Liver (tissue), 9 donors: Measurements from ENCODE around the gene TBX5. TPM values are rescaled to one million over a fixed set of nuclear protein-coding genes. Genes with fewer than 3 reads are reported as not detected.

Source experiments
- DNase-seq: peaks from one replicate; pipeline ENCODE4 v3.0.0-alpha.2; 2017; ENCODE audit warnings: low spot score
- H3K27ac ChIP-seq, 2 donors: one replicate each; pipeline ENCODE4 v1.7.0; 2013; ENCODE audit warnings: inconsistent platforms in 2 of 2, low read length in 2 of 2, control low read depth in 1 of 2, low read depth in 1 of 2, mild to moderate bottlenecking in 1 of 2
- H3K27me3 ChIP-seq, 4 donors: one replicate each; pipeline versions ENCODE4 v1.6.1 to v1.7.0; 2013; ENCODE audit warnings: low read length in 3 of 4, inconsistent platforms in 1 of 4, mild to moderate bottlenecking in 1 of 4, moderate library complexity in 1 of 4; ENCODE audit not compliant: control insufficient read depth in 4 of 4, insufficient read depth in 4 of 4
- H3K36me3 ChIP-seq, 4 donors: one replicate each; pipeline versions ENCODE4 v1.6.1 to v1.7.0; 2013; ENCODE audit warnings: low read length in 3 of 4, mild to moderate bottlenecking in 3 of 4, low read depth in 1 of 4, moderate library complexity in 1 of 4; ENCODE audit not compliant: control insufficient read depth in 4 of 4, insufficient read depth in 3 of 4
- H3K4me1 ChIP-seq, 4 donors: one replicate each; pipeline versions ENCODE4 v1.6.1 to v1.7.0; 2013; ENCODE audit warnings: low read length in 3 of 4, mild to moderate bottlenecking in 3 of 4, moderate library complexity in 1 of 4; ENCODE audit not compliant: control insufficient read depth in 4 of 4, insufficient read depth in 4 of 4
- H3K4me3 ChIP-seq, 3 donors: one replicate each; pipeline versions ENCODE4 v1.6.1 to v1.7.0; 2013; ENCODE audit warnings: low read length in 3 of 3, control low read depth in 1 of 3, low read depth in 1 of 3, mild to moderate bottlenecking in 1 of 3
- H3K9ac ChIP-seq, 2 donors: one replicate each; pipeline ENCODE4 v1.7.0; 2013; ENCODE audit warnings: low read length in 2 of 2, mild to moderate bottlenecking in 2 of 2, moderate library complexity in 2 of 2, control low read depth in 1 of 2, low read depth in 1 of 2
- H3K9me3 ChIP-seq, 4 donors: one replicate each; pipeline versions ENCODE4 v1.6.1 to v1.7.0; 2013; ENCODE audit warnings: low read length in 3 of 4; ENCODE audit not compliant: control insufficient read depth in 4 of 4
- EGR1 ChIP-seq, 2 donors: IDR thresholded peaks; 2 replicates each; pipeline ENCODE4 v1.6.1; 2016 to 2018; ENCODE audit warnings: antibody characterized with exemption in 2 of 2, low read depth in 2 of 2
- FOXA1 ChIP-seq: IDR thresholded peaks from 2 replicates; pipeline ENCODE4 v1.6.1; 2016; ENCODE audit warnings: antibody characterized with exemption
- FOXA2 ChIP-seq: IDR thresholded peaks from 2 replicates; pipeline ENCODE4 v1.6.1; 2016; ENCODE audit warnings: antibody characterized with exemption
- GABPA ChIP-seq, 2 donors: IDR thresholded peaks in 1 of 2; conservative IDR thresholded peaks in 1 of 2; 2 replicates each; pipeline ENCODE4 v1.6.1; 2016; ENCODE audit warnings: antibody characterized with exemption in 2 of 2, mild to moderate bottlenecking in 1 of 2, moderate library complexity in 1 of 2
- HNF4A ChIP-seq, 2 donors: conservative IDR thresholded peaks; 2 replicates each; pipeline ENCODE4 v1.6.1; 2016; ENCODE audit warnings: antibody characterized with exemption in 2 of 2, mild to moderate bottlenecking in 2 of 2
- HNF4G ChIP-seq: IDR thresholded peaks from 2 replicates; pipeline ENCODE4 v1.6.1; 2016; ENCODE audit warnings: antibody characterized with exemption
- JUND ChIP-seq, 2 donors: IDR thresholded peaks; 2 replicates each; pipeline ENCODE4 v1.6.1; 2016; ENCODE audit warnings: antibody characterized with exemption in 2 of 2
- NR2F2 ChIP-seq: IDR thresholded peaks from 2 replicates; pipeline ENCODE4 v1.6.1; 2016; ENCODE audit warnings: antibody characterized with exemption
- RXRA ChIP-seq, 2 donors: IDR thresholded peaks; 2 replicates each; pipeline ENCODE4 v1.6.1; 2017 to 2018; ENCODE audit warnings: antibody characterized with exemption in 2 of 2, mild to moderate bottlenecking in 1 of 2
- SP1 ChIP-seq: IDR thresholded peaks from 2 replicates; pipeline ENCODE4 v1.6.1; 2018; ENCODE audit warnings: antibody characterized with exemption, mild to moderate bottlenecking
- TAF1 ChIP-seq: conservative IDR thresholded peaks from 2 replicates; pipeline ENCODE4 v1.6.1; 2016; ENCODE audit warnings: antibody characterized with exemption, mild to moderate bottlenecking
- YY1 ChIP-seq: IDR thresholded peaks from 2 replicates; pipeline ENCODE4 v1.6.1; 2016; ENCODE audit warnings: antibody characterized with exemption, mild to moderate bottlenecking
- WGBS: extraction: QIAGEN DNeasy Blood & Tissue Kit; methylation state at CpG from one replicate; pipeline ENCODE4 v1.1.7; 2013; 5-methylcytosine and 5-hydroxymethylcytosine counted together
- polyA plus RNA-seq, 2 donors: library from polyadenylated mRNA; stranded (reverse) in 1 of 2; unstranded in 1 of 2; fragments of 200-250 nt in 1 of 2; fragments of >200 nt in 1 of 2; fragmentation: Nextera tagmentation in 1 of 2; extraction: Ambion mirVana in 1 of 2; gene quantifications; one replicate each; pipeline versions ENCODE4 v1.2.1 to v1.2.3, GENCODE V29; 2013 to 2015
- total RNA-seq, 2 donors: library from RNA; depleted of rRNA; stranded (reverse); fragments of >200 nt; gene quantifications; one replicate each; pipeline ENCODE4 v1.2.3, GENCODE V29; 2014
- TF ChIP-seq, protein P1 (sequence below): fragments of 150-350 bp; IDR thresholded peaks from 2 replicates; pipeline ENCODE4 v1.5.1; 2017; ENCODE audit warnings: improper control_type of control experiment, low read depth, low read length; ENCODE audit not compliant: missing input control
- TF ChIP-seq, protein P2 (sequence below): IDR thresholded peaks from 2 replicates; pipeline ENCODE4 v1.6.1; 2016; ENCODE audit warnings: antibody characterized with exemption
- TF ChIP-seq, protein P3 (sequence below): IDR thresholded peaks from 2 replicates; pipeline ENCODE4 v1.6.1; 2016; ENCODE audit warnings: antibody characterized with exemption
- TF ChIP-seq, protein P4 (sequence below): IDR thresholded peaks from 2 replicates; pipeline ENCODE4 v1.6.1; 2016; ENCODE audit warnings: antibody characterized with exemption, mild to moderate bottlenecking
- TF ChIP-seq, protein P5 (sequence below): IDR thresholded peaks from 2 replicates; pipeline ENCODE4 v1.6.1; 2016; ENCODE audit warnings: antibody characterized with exemption
- donor health status: healthy.
- donor health status: healthy.
- donor health status: healthy.
- donor health status: healthy.
- donor health status: healthy.

Gene TBX5
- total and polyA plus RNA-seq, 4 donors: 0.03 TPM; not detected in 3

DNA sequence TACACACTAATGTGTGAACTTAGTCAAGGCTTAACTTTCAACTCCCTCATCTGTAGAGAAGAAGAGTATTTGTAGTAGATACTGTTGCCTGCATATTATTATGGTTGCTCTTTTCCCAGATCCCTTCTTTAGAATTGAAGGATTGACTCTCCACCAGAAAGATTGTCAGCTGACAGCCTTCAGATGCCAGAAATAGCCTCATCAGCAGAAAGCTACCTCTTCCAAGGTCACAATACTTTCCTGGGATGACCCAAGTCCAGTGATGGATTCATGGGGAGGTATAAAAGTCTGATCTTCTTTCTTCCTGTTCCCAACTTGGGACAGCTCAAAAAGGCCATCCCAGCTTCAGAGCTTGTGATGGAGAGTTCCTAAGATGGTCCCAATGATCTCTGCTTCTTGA lies 78.2 kb downstream of the TBX5 start:
- DNase-seq: no peak
- no peaks in the 10 kb centered on the region for H3K36me3 ChIP-seq
- no peak overlapping the region for H3K27ac ChIP-seq
- no peak overlapping the region for H3K4me3 ChIP-seq
- TF ChIP-seq FOXA2: no peak
- H3K9ac ChIP-seq: no peak overlapping the region
- no peaks in the 10 kb centered on the region for H3K4me1 ChIP-seq
- H3K9me3 ChIP-seq: peaks cover 0 to 7% (median 4%) of the 10 kb centered on the region in 4 donors
- H3K27me3 ChIP-seq: peaks cover 0 to 3% (median under 1%) of the 10 kb centered on the region in 4 donors

DNA sequence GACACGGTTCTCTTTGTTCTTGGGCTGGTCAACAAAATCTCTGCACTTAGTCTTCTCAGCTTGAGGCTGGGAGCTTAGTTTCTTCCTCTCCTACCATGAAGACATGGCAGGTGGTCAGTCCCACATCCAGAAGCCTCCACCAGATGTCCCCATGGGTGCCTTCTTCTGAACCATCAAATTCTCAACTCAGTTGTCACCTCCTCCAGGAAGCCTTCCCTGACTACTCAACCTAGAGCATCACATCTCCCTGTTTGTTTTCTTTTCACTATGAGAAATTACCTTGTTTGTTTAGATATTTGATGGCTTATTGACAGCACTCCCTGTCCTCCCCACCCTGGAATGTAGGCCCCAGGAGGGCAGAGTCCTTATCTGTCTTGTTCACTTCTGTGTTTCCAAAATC lies 84.4 kb downstream of the TBX5 start:
- no peaks in the 10 kb centered on the region for H3K36me3 ChIP-seq
- peaks cover 0 to 2% (median 0%) of the 10 kb centered on the region in 4 donors for H3K9me3 ChIP-seq
- DNase-seq: no peak
- peaks cover 0 to 3% (median 0%) of the 10 kb centered on the region in 4 donors for H3K27me3 ChIP-seq
- no peaks in the 10 kb centered on the region for H3K4me1 ChIP-seq
- no peak overlapping the region for H3K27ac ChIP-seq
- 82% methylated on average over 1 of the region's 1 CpG for WGBS
- no peak overlapping the region for H3K4me3 ChIP-seq
- TF ChIP-seq SP1 (no peak), FOXA1 (no peak), EGR1 (IDR thresholded peaks at IDR 0.05; ENCODE audit: low read depth in 2 of 2) (no peak), NR2F2 (no peak), RXRA (IDR thresholded peaks at IDR 0.05) (no peak), JUND (IDR thresholded peaks at IDR 0.05) (no peak), TAF1 (no peak), GABPA (IDR thresholded peaks at IDR 0.05 in 1 of 2, conservative IDR thresholded peaks at IDR 0.05 in 1 of 2) (no peak), YY1 (no peak), HNF4A (conservative IDR thresholded peaks at IDR 0.05) (no peak), FOXA2 (no peak), HNF4G (no peak)
- TF ChIP-seq, protein P1, sequence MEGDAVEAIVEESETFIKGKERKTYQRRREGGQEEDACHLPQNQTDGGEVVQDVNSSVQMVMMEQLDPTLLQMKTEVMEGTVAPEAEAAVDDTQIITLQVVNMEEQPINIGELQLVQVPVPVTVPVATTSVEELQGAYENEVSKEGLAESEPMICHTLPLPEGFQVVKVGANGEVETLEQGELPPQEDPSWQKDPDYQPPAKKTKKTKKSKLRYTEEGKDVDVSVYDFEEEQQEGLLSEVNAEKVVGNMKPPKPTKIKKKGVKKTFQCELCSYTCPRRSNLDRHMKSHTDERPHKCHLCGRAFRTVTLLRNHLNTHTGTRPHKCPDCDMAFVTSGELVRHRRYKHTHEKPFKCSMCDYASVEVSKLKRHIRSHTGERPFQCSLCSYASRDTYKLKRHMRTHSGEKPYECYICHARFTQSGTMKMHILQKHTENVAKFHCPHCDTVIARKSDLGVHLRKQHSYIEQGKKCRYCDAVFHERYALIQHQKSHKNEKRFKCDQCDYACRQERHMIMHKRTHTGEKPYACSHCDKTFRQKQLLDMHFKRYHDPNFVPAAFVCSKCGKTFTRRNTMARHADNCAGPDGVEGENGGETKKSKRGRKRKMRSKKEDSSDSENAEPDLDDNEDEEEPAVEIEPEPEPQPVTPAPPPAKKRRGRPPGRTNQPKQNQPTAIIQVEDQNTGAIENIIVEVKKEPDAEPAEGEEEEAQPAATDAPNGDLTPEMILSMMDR: no peak
- TF ChIP-seq, protein P2, sequence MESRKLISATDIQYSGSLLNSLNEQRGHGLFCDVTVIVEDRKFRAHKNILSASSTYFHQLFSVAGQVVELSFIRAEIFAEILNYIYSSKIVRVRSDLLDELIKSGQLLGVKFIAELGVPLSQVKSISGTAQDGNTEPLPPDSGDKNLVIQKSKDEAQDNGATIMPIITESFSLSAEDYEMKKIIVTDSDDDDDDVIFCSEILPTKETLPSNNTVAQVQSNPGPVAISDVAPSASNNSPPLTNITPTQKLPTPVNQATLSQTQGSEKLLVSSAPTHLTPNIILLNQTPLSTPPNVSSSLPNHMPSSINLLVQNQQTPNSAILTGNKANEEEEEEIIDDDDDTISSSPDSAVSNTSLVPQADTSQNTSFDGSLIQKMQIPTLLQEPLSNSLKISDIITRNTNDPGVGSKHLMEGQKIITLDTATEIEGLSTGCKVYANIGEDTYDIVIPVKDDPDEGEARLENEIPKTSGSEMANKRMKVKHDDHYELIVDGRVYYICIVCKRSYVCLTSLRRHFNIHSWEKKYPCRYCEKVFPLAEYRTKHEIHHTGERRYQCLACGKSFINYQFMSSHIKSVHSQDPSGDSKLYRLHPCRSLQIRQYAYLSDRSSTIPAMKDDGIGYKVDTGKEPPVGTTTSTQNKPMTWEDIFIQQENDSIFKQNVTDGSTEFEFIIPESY: no peak
- TF ChIP-seq, protein P3, sequence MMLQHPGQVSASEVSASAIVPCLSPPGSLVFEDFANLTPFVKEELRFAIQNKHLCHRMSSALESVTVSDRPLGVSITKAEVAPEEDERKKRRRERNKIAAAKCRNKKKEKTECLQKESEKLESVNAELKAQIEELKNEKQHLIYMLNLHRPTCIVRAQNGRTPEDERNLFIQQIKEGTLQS: no peak
- TF ChIP-seq, protein P4, sequence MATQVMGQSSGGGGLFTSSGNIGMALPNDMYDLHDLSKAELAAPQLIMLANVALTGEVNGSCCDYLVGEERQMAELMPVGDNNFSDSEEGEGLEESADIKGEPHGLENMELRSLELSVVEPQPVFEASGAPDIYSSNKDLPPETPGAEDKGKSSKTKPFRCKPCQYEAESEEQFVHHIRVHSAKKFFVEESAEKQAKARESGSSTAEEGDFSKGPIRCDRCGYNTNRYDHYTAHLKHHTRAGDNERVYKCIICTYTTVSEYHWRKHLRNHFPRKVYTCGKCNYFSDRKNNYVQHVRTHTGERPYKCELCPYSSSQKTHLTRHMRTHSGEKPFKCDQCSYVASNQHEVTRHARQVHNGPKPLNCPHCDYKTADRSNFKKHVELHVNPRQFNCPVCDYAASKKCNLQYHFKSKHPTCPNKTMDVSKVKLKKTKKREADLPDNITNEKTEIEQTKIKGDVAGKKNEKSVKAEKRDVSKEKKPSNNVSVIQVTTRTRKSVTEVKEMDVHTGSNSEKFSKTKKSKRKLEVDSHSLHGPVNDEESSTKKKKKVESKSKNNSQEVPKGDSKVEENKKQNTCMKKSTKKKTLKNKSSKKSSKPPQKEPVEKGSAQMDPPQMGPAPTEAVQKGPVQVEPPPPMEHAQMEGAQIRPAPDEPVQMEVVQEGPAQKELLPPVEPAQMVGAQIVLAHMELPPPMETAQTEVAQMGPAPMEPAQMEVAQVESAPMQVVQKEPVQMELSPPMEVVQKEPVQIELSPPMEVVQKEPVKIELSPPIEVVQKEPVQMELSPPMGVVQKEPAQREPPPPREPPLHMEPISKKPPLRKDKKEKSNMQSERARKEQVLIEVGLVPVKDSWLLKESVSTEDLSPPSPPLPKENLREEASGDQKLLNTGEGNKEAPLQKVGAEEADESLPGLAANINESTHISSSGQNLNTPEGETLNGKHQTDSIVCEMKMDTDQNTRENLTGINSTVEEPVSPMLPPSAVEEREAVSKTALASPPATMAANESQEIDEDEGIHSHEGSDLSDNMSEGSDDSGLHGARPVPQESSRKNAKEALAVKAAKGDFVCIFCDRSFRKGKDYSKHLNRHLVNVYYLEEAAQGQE: no peak
- TF ChIP-seq, protein P5, sequence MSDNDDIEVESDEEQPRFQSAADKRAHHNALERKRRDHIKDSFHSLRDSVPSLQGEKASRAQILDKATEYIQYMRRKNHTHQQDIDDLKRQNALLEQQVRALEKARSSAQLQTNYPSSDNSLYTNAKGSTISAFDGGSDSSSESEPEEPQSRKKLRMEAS: no peak
- no peak overlapping the region for H3K9ac ChIP-seq
